Neural progenitor cell (in vitro differentiated cells): ENCODE results near the gene GABRB1.

Source experiments
- CTCF ChIP-seq: fragments of 200-600 bp; sonication (generic); IDR thresholded peaks from 2 replicates; pipeline ENCODE4 v1.5.1; 2017; ENCODE audit warnings: antibody characterized with exemption, mild to moderate bottlenecking
- EZH2 ChIP-seq: fragments of 200-600 bp; sonication (generic); IDR thresholded peaks from 2 replicates; pipeline ENCODE4 v1.6.1; 2017; ENCODE audit warnings: antibody characterized with exemption, mild to moderate bottlenecking, moderate library complexity
- EZH2phosphoT487 ChIP-seq: fragments of 200-600 bp; sonication (generic); IDR thresholded peaks from 2 replicates; pipeline ENCODE4 v1.6.1; 2017; ENCODE audit warnings: antibody characterized with exemption

GRCh38 chr4:47032405-47033106 lies 1.2 kb downstream of the GABRB1 start:
- peak; percentile 87 for TF ChIP-seq CTCF
- peak; percentile 35 for TF ChIP-seq EZH2
- no peak for TF ChIP-seq EZH2phosphoT487
